H9 (cell line): ENCODE data around the gene FBLN2. TPM values are rescaled to one million over a fixed set of nuclear protein-coding genes. Genes with fewer than 3 reads are reported as not detected.
A peak's percentile ranks its signal among the peaks of the same experiment; 100 is the strongest.

Experiments used
- DNase-seq: peaks from one replicate; pipeline ENCODE4 v3.0.0-alpha.2; 2017
- H2AFZ ChIP-seq: one replicate; pipeline ENCODE4 v1.6.1; 2013; ENCODE audit warnings: mild to moderate bottlenecking, low read length, control low read depth, moderate library complexity
- H2AK5ac ChIP-seq: 2 replicates; pipeline ENCODE4 v1.6.1; 2013; ENCODE audit warnings: low read length, control low read depth, mixed read lengths; ENCODE audit not compliant: insufficient read length
- H2BK120ac ChIP-seq: one replicate; pipeline ENCODE4 v1.6.1; 2013; ENCODE audit warnings: low read depth, mild to moderate bottlenecking, low read length, control low read depth, inconsistent platforms; ENCODE audit not compliant: poor library complexity, severe bottlenecking
- H2BK12ac ChIP-seq: 2 replicates; pipeline ENCODE4 v1.6.1; 2013; ENCODE audit warnings: low read length, control low read depth, mixed read lengths, low read depth; ENCODE audit not compliant: insufficient read length
- H2BK15ac ChIP-seq: 2 replicates; pipeline ENCODE4 v1.6.1; 2013; ENCODE audit warnings: low read depth, low read length, control low read depth
- H2BK20ac ChIP-seq: one replicate; pipeline ENCODE4 v1.6.1; 2013; ENCODE audit warnings: low read depth, mild to moderate bottlenecking, low read length, control low read depth, inconsistent platforms; ENCODE audit not compliant: poor library complexity, severe bottlenecking
- H2BK5ac ChIP-seq: 2 replicates; pipeline ENCODE4 v1.6.1; 2013; ENCODE audit warnings: low read length, control low read depth, mixed read lengths; ENCODE audit not compliant: insufficient read length
- H3K14ac ChIP-seq: 2 replicates; pipeline ENCODE4 v1.6.1; 2013; ENCODE audit warnings: low read length, control low read depth; ENCODE audit not compliant: insufficient read depth
- H3K18ac ChIP-seq: 2 replicates; pipeline ENCODE4 v1.6.1; 2013; ENCODE audit warnings: low read depth, mild to moderate bottlenecking, mixed read lengths, low read length, control low read depth; ENCODE audit not compliant: insufficient read length
- H3K23ac ChIP-seq: 2 replicates; pipeline ENCODE4 v1.6.1; 2013; ENCODE audit warnings: low read length, control low read depth, mixed read lengths, low read depth; ENCODE audit not compliant: insufficient read length
- H3K23me2 ChIP-seq: 2 replicates; pipeline ENCODE4 v1.6.1; 2013; ENCODE audit warnings: low read depth, mild to moderate bottlenecking, mixed read lengths, low read length, control low read depth; ENCODE audit not compliant: insufficient read length, poor library complexity, severe bottlenecking
- H3K27ac ChIP-seq: 2 replicates; pipeline ENCODE4 v1.5.1; 2013; ENCODE audit warnings: low read length, control low read depth, mixed read lengths, low read depth; ENCODE audit not compliant: insufficient read length
- H3K27me3 ChIP-seq: 2 replicates; pipeline ENCODE4 v1.6.1; 2013; ENCODE audit warnings: low read length, control low read depth, inconsistent platforms; ENCODE audit not compliant: insufficient read depth
- H3K4ac ChIP-seq: 2 replicates; pipeline ENCODE4 v1.6.1; 2013; ENCODE audit warnings: low read depth, mild to moderate bottlenecking, control low read depth, inconsistent platforms, low read length, moderate library complexity
- H3K4me1 ChIP-seq: 2 replicates; pipeline ENCODE4 v1.6.1; 2013; ENCODE audit warnings: low read length, control low read depth, inconsistent platforms; ENCODE audit not compliant: insufficient read depth
- H3K4me2 ChIP-seq: 2 replicates; pipeline ENCODE4 v1.6.1; 2013; ENCODE audit warnings: low read length, control low read depth, mixed read lengths; ENCODE audit not compliant: insufficient read length, insufficient read depth
- H3K56ac ChIP-seq: 2 replicates; pipeline ENCODE4 v1.6.1; 2013; ENCODE audit warnings: low read depth, mild to moderate bottlenecking, mixed read lengths, low read length, control low read depth; ENCODE audit not compliant: insufficient read length
- H3K79me1 ChIP-seq: 2 replicates; pipeline ENCODE4 v1.6.1; 2013; ENCODE audit warnings: low read depth, mild to moderate bottlenecking, moderate library complexity, low read length, control low read depth, inconsistent platforms; ENCODE audit not compliant: insufficient read depth, poor library complexity, severe bottlenecking
- H3K79me2 ChIP-seq: 2 replicates; pipeline ENCODE4 v1.6.1; 2013; ENCODE audit warnings: low read length, control low read depth, inconsistent platforms; ENCODE audit not compliant: insufficient read depth
- H3K9ac ChIP-seq: 2 replicates; pipeline ENCODE4 v1.6.1; 2013; ENCODE audit warnings: low read length, control low read depth, mixed read lengths; ENCODE audit not compliant: insufficient read length; ENCODE audit errors: extremely low read depth
- H3K9me3 ChIP-seq: one replicate; pipeline ENCODE4 v1.6.1; 2013; ENCODE audit warnings: low read depth, low read length, inconsistent platforms; ENCODE audit not compliant: control insufficient read depth
- H3T11ph ChIP-seq: one replicate; pipeline ENCODE4 v1.6.1; 2013; ENCODE audit warnings: mild to moderate bottlenecking, low read length, control low read depth, inconsistent platforms
- H4K20me1 ChIP-seq: one replicate; pipeline ENCODE4 v1.6.1; 2013; ENCODE audit not compliant: control insufficient read depth, insufficient read length, insufficient read depth
- H4K5ac ChIP-seq: 2 replicates; pipeline ENCODE4 v1.6.1; 2013; ENCODE audit warnings: low read depth, mild to moderate bottlenecking, mixed read lengths, low read length, control low read depth; ENCODE audit not compliant: insufficient read length
- H4K8ac ChIP-seq: replicated peaks from 2 replicates; pipeline ENCODE4 v1.6.1; 2013; ENCODE audit warnings: low read length, control low read depth, mixed read lengths, low read depth; ENCODE audit not compliant: insufficient read length
- H4K91ac ChIP-seq: 2 replicates; pipeline ENCODE4 v1.6.1; 2013; ENCODE audit warnings: low read depth, mild to moderate bottlenecking, moderate library complexity, mixed read lengths, low read length, control low read depth; ENCODE audit not compliant: insufficient read length
- H3K27ac Mint-ChIP-seq, 3 experiments: 2 replicates in 2 of 3; 3 replicates in 1 of 3; pipeline ENCODE4 v1.8.0; 2020 to 2021; ENCODE audit warnings: mixed read lengths in 3 of 3, mild to moderate bottlenecking in 1 of 3, moderate library complexity in 1 of 3
- H3K27me3 Mint-ChIP-seq: 2 replicates; pipeline ENCODE4 v1.8.0; 2021; ENCODE audit warnings: low read depth, mild to moderate bottlenecking, moderate library complexity, mixed read lengths
- H3K36me3 Mint-ChIP-seq, 3 experiments: 2 replicates in 2 of 3; 3 replicates in 1 of 3; pipeline ENCODE4 v1.8.0; 2020 to 2021; ENCODE audit warnings: low read depth in 3 of 3, mixed read lengths in 3 of 3; ENCODE audit not compliant: insufficient read depth in 1 of 3
- H3K4me1 Mint-ChIP-seq, 2 experiments: 2 replicates each; pipeline ENCODE4 v1.8.0; 2020; ENCODE audit warnings: mixed read lengths in 2 of 2
- H3K4me3 Mint-ChIP-seq, 2 experiments: 2 replicates in 1 of 2; 3 replicates in 1 of 2; pipeline ENCODE4 v1.8.0; 2020 to 2021; ENCODE audit warnings: mild to moderate bottlenecking in 2 of 2, mixed read lengths in 2 of 2, moderate library complexity in 1 of 2
- H3K9me3 Mint-ChIP-seq, 2 experiments: 2 replicates in 1 of 2; 3 replicates in 1 of 2; pipeline ENCODE4 v1.8.0; 2020; ENCODE audit warnings: mild to moderate bottlenecking in 2 of 2, mixed read lengths in 2 of 2, moderate library complexity in 1 of 2
- WGBS: extraction: QIAGEN DNeasy Blood & Tissue Kit; methylation state at CpG from one replicate; pipeline ENCODE4 v1.1.7; 2013; ENCODE audit warnings: missing lambda C conversion rate, low lambda C conversion rate, mixed read lengths; ENCODE audit not compliant: insufficient read length; ENCODE audit errors: extremely low coverage; 5-methylcytosine and 5-hydroxymethylcytosine counted together
- total RNA-seq: library from RNA; stranded (reverse); gene quantifications from 2 replicates; pipeline ENCODE4 v1.2.1, GENCODE V29; 2021
- TF ChIP-seq, protein P1 (sequence below): fragments of 200-600 bp; sonication (generic); conservative IDR thresholded peaks from 3 replicates; pipeline ENCODE4 v1.8.0; 2021; ENCODE audit warnings: antibody characterized with exemption, mild to moderate bottlenecking

The FBLN2 gene
- total RNA-seq, 1 experiment from 2014 or later = 11.8 TPM

DNA sequence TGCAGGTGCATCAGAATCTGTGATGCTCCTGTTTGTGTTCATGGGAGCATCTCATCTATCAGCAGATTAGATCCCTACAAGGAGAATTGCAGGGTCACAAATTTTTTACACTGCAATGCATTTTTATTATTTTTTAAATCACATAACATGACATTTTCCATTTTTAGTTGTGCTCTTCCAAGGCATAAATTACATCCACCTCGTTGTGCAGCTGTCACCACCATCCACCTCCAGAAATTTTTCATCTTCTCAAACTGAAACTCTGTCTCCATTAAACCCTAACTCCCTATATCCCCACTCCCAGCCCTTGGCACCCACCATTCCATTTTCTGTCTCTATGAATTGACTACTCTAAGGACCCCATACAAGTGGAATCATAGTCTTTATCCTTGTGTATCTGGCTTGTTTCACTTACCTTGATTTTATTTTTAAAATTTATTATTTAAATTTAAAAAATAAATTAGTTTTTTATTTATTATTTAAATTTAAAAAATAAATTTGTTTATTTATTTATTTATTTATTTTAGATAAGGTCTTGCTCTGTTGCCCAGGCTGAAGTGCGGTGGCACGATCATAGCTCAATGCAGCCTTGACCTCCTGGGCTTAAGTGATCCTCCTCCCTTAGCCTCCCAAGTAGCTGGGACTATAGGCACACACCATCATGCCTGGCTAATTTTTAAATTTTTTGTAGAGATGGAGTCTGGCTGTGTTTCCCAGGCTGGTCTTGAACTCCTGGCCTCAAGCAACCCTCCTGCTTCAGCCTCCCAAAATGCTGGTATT is 47.7 kb downstream of the FBLN2 start:
- no peak overlapping the region for H2BK120ac ChIP-seq
- no peak overlapping the region for H3K4me2 ChIP-seq
- no peak overlapping the region for H3K9ac ChIP-seq
- no peak overlapping the region for H2BK5ac ChIP-seq
- no peak overlapping the region for H2BK15ac ChIP-seq
- no peak overlapping the region for H2AFZ ChIP-seq
- H3K9me3 ChIP-seq = no peaks in the 10 kb centered on the region
- H3K23ac ChIP-seq = no peak overlapping the region
- no peak overlapping the region for H3K14ac ChIP-seq
- Mint-ChIP-seq H3K9me3 (no peaks in the 10 kb centered on the region), H3K27ac (peak overlapping the region in 1 of 3 experiments; percentile 45; a peak in 1 of 7 replicates), H3K27me3 (peaks cover 3% of the 10 kb centered on the region), H3K4me3 (no peak overlapping the region), H3K36me3 (no peaks in the 10 kb centered on the region), H3K4me1 (peaks cover 24 to 36% of the 10 kb centered on the region in 2 experiments)
- no peak overlapping the region for H3K56ac ChIP-seq
- no peak overlapping the region for H3T11ph ChIP-seq
- TF ChIP-seq, protein P1, sequence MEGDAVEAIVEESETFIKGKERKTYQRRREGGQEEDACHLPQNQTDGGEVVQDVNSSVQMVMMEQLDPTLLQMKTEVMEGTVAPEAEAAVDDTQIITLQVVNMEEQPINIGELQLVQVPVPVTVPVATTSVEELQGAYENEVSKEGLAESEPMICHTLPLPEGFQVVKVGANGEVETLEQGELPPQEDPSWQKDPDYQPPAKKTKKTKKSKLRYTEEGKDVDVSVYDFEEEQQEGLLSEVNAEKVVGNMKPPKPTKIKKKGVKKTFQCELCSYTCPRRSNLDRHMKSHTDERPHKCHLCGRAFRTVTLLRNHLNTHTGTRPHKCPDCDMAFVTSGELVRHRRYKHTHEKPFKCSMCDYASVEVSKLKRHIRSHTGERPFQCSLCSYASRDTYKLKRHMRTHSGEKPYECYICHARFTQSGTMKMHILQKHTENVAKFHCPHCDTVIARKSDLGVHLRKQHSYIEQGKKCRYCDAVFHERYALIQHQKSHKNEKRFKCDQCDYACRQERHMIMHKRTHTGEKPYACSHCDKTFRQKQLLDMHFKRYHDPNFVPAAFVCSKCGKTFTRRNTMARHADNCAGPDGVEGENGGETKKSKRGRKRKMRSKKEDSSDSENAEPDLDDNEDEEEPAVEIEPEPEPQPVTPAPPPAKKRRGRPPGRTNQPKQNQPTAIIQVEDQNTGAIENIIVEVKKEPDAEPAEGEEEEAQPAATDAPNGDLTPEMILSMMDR = no peak
- DNase-seq = no peak
- H3K27me3 ChIP-seq = no peaks in the 10 kb centered on the region
- no peaks in the 10 kb centered on the region for H3K4me1 ChIP-seq
- no peak overlapping the region for H4K8ac ChIP-seq
- no peak overlapping the region for H3K27ac ChIP-seq
- H2BK20ac ChIP-seq = no peak overlapping the region
- H3K79me1 ChIP-seq = no peaks in the 10 kb centered on the region
- H2AK5ac ChIP-seq = no peak overlapping the region
- no peak overlapping the region for H3K4ac ChIP-seq
- no peak overlapping the region for H4K5ac ChIP-seq
- no peak overlapping the region for H4K91ac ChIP-seq
- peaks cover 3% of the 10 kb centered on the region for H4K20me1 ChIP-seq
- no peaks in the 10 kb centered on the region for H3K23me2 ChIP-seq
- no peaks in the 10 kb centered on the region for H3K79me2 ChIP-seq
- no peak overlapping the region for H3K18ac ChIP-seq
- no CpG with 5 or more reads among the region's 3 CpGs for WGBS
- H2BK12ac ChIP-seq = no peak overlapping the region
